ENCODE data around the gene ARX.

The ARX gene

GRCh38 chrX:25015486-25016360, at the start of gene ARX:
Gene ARX, minus strand, starts transcription at chrX:25015965. Its CDS starts 228 bp downstream, at chrX:25015737.
- TF ChIP-seq, protein P1, sequence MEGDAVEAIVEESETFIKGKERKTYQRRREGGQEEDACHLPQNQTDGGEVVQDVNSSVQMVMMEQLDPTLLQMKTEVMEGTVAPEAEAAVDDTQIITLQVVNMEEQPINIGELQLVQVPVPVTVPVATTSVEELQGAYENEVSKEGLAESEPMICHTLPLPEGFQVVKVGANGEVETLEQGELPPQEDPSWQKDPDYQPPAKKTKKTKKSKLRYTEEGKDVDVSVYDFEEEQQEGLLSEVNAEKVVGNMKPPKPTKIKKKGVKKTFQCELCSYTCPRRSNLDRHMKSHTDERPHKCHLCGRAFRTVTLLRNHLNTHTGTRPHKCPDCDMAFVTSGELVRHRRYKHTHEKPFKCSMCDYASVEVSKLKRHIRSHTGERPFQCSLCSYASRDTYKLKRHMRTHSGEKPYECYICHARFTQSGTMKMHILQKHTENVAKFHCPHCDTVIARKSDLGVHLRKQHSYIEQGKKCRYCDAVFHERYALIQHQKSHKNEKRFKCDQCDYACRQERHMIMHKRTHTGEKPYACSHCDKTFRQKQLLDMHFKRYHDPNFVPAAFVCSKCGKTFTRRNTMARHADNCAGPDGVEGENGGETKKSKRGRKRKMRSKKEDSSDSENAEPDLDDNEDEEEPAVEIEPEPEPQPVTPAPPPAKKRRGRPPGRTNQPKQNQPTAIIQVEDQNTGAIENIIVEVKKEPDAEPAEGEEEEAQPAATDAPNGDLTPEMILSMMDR (conservative IDR thresholded peaks at IDR 0.05): no peak
- H3K27ac ChIP-seq: no peak within 1 kb of the TSS

DNA sequence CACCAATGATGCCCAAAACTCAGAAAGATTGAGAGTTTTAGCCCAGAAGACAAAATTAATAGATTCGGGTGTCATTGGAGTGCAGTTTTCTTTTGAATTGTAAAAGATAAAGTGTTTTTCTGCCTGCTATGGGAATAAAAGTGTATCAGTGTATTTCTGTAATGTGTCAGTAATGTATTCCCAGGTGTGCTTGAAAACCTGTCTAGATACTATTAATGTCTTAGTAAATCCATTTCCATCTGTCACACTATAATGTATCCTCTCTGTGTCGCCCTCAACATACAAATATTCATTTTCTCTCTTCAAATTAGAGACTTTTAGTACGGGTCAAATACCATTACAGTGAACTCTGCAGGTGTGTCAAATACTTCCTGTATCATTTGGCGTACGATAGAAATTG, 43.5 kb upstream of the ARX start:
- TF ChIP-seq, protein P1 (conservative IDR thresholded peaks at IDR 0.05): no peak
- H3K27ac ChIP-seq: no peak overlapping the region

GRCh38 chrX:25052798-25053534, 37.2 kb upstream of the ARX start:
- TF ChIP-seq, protein P1 (conservative IDR thresholded peaks at IDR 0.05): no peak
- H3K27ac ChIP-seq: no peak overlapping the region

GRCh38 chrX:25049971-25050370, 34.2 kb upstream of the ARX start:
- TF ChIP-seq, protein P1 (conservative IDR thresholded peaks at IDR 0.05): no peak
- no peak overlapping the region for H3K27ac ChIP-seq

DNA sequence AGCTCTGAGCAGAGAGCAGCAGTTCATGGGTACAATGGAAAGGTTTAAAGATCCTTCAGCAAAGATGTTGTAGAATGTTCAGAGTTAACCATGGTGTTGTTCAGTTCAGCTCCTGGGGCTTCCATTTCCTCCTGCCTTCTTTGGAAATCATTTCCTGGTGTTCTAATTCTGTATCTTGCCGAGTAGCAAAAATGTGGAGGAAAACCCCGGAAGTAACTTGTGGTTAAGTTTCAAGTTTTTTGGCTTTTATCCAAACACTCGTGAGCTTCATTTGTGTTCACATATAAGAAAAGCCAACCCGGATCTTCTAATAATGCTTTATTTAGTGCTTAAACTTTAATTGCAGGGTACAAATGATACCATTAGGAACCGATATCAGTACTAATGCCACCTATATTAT, 33.6 kb upstream of the ARX start:
- TF ChIP-seq, protein P1 (conservative IDR thresholded peaks at IDR 0.05): no peak
- no peak overlapping the region for H3K27ac ChIP-seq

DNA sequence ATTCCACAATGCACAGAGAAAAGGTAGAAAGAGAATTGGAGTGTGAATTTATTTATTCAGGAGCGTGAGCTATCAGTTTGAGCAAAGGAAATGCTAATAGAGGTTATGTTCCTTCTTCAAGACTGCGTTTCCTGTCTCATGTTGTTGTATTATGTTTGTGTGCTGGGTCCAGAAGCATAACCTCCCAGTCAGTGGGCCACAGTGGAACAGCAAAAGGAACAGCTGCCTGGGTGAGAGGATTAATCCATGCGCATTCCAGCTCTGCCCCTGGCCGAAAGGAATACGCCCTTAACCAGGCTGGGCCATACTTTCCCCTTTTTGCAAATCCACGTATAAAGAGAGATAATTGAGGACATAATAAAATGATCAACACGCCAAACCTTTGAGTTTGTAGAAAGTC, 32.4 kb upstream of the ARX start:
- no peak overlapping the region for H3K27ac ChIP-seq
- TF ChIP-seq, protein P1 (conservative IDR thresholded peaks at IDR 0.05): no peak

GRCh38 chrX:25043192-25043591, 27.4 kb upstream of the ARX start:
- TF ChIP-seq, protein P1 (conservative IDR thresholded peaks at IDR 0.05): no peak
- H3K27ac ChIP-seq: no peak overlapping the region
